BLaER1 (cell line): ENCODE data around the gene HIVEP3.

Experiments
- H3K27ac ChIP-seq: shearing (Covaris generic); formaldehyde crosslinking; 2 replicates; pipeline ENCODE4 v1.8.1; 2022
- H3K27me3 ChIP-seq: shearing (Covaris generic); formaldehyde crosslinking; 2 replicates; pipeline ENCODE4 v1.8.1; 2022
- H3K36me3 ChIP-seq: shearing (Covaris generic); formaldehyde crosslinking; 2 replicates; pipeline ENCODE4 v1.8.1; 2022
- H3K4me1 ChIP-seq: shearing (Covaris generic); formaldehyde crosslinking; 2 replicates; pipeline ENCODE4 v1.8.1; 2022
- H3K4me2 ChIP-seq: shearing (Covaris generic); formaldehyde crosslinking; 2 replicates; pipeline ENCODE4 v1.8.1; 2022
- H3K4me3 ChIP-seq: shearing (Covaris generic); formaldehyde crosslinking; 2 replicates; pipeline ENCODE4 v1.8.1; 2022
- H3K9ac ChIP-seq: shearing (Covaris generic); formaldehyde crosslinking; 2 replicates; pipeline ENCODE4 v1.8.1; 2022
- H3K9me3 ChIP-seq: shearing (Covaris generic); formaldehyde crosslinking; 2 replicates; pipeline ENCODE4 v1.8.1; 2022
- H4K20me1 ChIP-seq: shearing (Covaris generic); formaldehyde crosslinking; 2 replicates; pipeline ENCODE4 v1.8.1; 2022
- Cebpa-rat ChIP-seq: shearing (Covaris generic); IDR thresholded peaks from 2 replicates; pipeline ENCODE4 v1.8.1; 2022

HIVEP3 gene

DNA sequence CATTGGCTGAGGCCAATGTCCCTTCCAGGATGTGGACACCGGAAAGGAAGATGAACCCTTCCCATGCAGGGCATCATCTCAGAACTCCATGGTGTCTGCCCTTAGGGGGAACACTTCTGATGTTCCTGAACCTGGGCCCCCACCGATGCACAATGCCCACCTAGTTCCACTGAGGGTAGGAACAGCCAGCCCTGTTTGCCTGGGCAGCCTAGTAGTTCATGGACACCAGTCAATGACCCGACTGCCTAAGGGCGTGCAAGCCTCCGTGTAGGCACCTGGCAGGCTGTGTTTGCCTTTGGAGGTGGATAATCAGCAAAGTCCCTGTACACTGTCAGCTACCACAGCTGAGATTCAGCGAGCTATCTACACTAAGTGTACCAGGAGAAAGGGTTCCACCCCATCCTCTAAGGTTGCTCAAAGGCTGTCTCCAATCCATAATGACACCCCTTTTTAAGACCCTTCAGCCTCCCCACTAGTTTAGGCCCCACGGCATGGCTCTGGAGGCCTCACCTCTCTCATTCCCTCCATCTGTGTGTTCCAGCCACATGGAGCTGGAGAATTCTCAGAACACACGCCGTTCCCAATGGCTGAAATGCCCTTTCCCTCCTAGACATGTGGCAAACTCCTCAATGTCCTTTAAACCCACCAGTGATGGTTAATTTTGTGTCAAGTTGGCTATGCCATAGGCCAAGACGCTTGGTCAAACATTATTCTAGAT is 309.4 kb downstream of the HIVEP3 start:
- Histone ChIP-seq H3K36me3 (no peaks in the 10 kb centered on the region), H3K4me3 (no peak overlapping the region), H3K9ac (no peak overlapping the region), H3K27me3 (no peaks in the 10 kb centered on the region), H3K27ac (no peak overlapping the region), H3K9me3 (no peaks in the 10 kb centered on the region), H4K20me1 (no peaks in the 10 kb centered on the region), H3K4me2 (no peak overlapping the region), H3K4me1 (peaks cover 9% of the 10 kb centered on the region)
- TF ChIP-seq Cebpa-rat = no peak

GRCh38 chr1:41608211-41608610 is 310.5 kb downstream of the HIVEP3 start:
- Histone ChIP-seq H3K27ac (no peak overlapping the region), H4K20me1 (no peaks in the 10 kb centered on the region)

DNA sequence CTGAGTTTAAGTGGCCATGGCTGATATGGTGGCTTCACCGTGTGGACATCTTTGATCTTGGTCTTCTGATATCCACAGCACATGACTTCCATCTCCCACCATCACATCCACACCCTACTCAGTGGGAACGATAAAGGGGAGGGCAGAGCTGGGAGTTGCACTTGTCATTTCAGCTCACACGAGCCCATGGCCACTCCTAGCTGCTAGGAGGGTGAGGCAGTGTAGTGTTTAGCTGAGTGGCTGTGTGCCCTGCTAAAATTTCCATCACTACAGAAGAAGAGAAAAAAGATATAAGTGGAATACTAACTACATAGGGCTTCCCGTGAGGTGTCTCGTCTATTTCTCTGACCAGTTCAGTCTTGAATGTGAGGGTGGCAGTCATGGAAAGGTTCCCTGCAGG is 310.9 kb downstream of the HIVEP3 start:
- Histone ChIP-seq H4K20me1 (no peaks in the 10 kb centered on the region), H3K36me3 (no peaks in the 10 kb centered on the region), H3K4me2 (no peak overlapping the region), H3K4me1 (no peaks in the 10 kb centered on the region; the same call in 1 of the 2 replicates), H3K27ac (no peak overlapping the region), H3K9ac (no peak overlapping the region), H3K4me3 (no peak overlapping the region), H3K9me3 (no peaks in the 10 kb centered on the region), H3K27me3 (no peaks in the 10 kb centered on the region)
- TF ChIP-seq Cebpa-rat = no peak

More at GRCh38 chr1:41608211-41608610, 310.5 kb downstream of the HIVEP3 start:
- Histone ChIP-seq H3K4me2 (no peak overlapping the region), H3K9me3 (no peaks in the 10 kb centered on the region), H3K4me3 (no peak overlapping the region), H3K4me1 (no peaks in the 10 kb centered on the region; the same call in 1 of the 2 replicates), H3K9ac (no peak overlapping the region), H3K27me3 (no peaks in the 10 kb centered on the region), H3K36me3 (no peaks in the 10 kb centered on the region)
- TF ChIP-seq Cebpa-rat = no peak

- no peaks in the 10 kb centered on the region for H4K20me1 ChIP-seq
- no peak overlapping the region for H3K9ac ChIP-seq
- no peak overlapping the region for H3K27ac ChIP-seq
- H3K4me3 ChIP-seq = no peak overlapping the region
- H3K36me3 ChIP-seq = no peaks in the 10 kb centered on the region
- H3K27me3 ChIP-seq = no peaks in the 10 kb centered on the region
- no peak for TF ChIP-seq Cebpa-rat
- no peaks in the 10 kb centered on the region for H3K4me1 ChIP-seq
- no peak overlapping the region for H3K4me2 ChIP-seq
- H3K9me3 ChIP-seq = no peaks in the 10 kb centered on the region
Observed at GRCh38 chr1:41599912-41600311, 318.8 kb downstream of the HIVEP3 start.

DNA sequence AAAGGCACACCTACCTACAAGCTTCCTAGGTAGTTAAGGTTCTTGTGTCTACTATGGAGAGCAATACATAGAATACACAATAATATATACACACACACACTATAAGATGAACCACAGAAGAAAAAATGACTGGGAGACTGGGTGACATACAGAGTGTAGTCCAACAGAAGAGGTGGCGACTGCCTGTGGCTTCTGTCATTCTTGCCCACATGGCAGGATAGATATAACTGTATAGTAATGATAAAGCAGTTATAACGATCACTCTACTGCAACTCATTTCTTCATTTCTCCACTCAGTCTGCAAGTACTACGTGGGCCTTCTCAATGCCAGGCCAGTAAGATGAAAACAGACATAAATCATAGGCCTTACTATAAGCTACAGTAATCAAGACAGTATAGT is 320.4 kb downstream of the HIVEP3 start:
- no peaks in the 10 kb centered on the region for H3K9me3 ChIP-seq
- no peaks in the 10 kb centered on the region for H3K36me3 ChIP-seq
- H3K4me2 ChIP-seq = no peak overlapping the region
- H3K9ac ChIP-seq = no peak overlapping the region
- no peak overlapping the region for H3K4me3 ChIP-seq
- H3K4me1 ChIP-seq = no peaks in the 10 kb centered on the region
- no peak overlapping the region for H3K27ac ChIP-seq
- no peaks in the 10 kb centered on the region for H3K27me3 ChIP-seq
- no peaks in the 10 kb centered on the region for H4K20me1 ChIP-seq
- TF ChIP-seq Cebpa-rat = no peak

DNA sequence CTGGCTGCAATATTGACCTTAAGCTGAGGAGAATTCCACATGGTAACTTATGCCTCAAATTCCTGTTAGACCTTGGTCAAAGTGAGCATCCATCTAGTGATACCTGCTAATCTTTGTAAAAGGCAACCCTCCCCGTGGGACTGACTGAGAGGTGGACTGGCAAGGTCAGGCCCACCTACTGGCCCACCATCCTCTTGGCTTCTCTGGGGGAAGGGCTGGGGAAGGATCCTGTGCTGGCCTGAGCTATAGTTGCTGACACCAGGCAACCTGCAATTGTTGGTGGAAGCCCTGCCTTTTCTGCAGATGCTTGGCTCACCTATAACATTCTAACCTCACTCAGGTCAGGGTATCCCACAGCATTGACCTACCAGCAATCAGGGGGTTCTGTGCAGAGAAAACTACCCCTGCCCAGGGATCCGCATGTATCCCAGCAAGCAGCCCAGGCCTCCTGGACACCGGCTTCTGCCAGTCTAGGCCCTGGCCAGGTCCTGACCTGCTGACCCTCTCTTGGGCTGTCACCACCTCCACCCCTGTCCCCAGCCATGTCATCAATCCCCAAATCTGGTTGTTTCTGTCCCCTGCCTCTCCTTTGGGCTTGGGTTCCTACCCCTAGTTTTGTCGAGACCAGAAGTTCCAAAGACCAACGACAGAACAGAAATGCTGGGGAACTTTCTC is 326.1 kb downstream of the HIVEP3 start:
- H4K20me1 ChIP-seq = no peaks in the 10 kb centered on the region
- no peak overlapping the region for H3K27ac ChIP-seq

GRCh38 chr1:41591891-41592290 is 326.8 kb downstream of the HIVEP3 start:
- Histone ChIP-seq H3K27ac (no peak overlapping the region), H3K4me2 (no peak overlapping the region), H3K36me3 (no peaks in the 10 kb centered on the region), H3K4me3 (no peak overlapping the region), H4K20me1 (no peaks in the 10 kb centered on the region), H3K27me3 (no peaks in the 10 kb centered on the region), H3K4me1 (no peaks in the 10 kb centered on the region), H3K9ac (no peak overlapping the region), H3K9me3 (peaks cover 8% of the 10 kb centered on the region)
- no peak for TF ChIP-seq Cebpa-rat

More for the DNA sequence above, 326.1 kb downstream of the HIVEP3 start:
- Histone ChIP-seq H3K9ac (no peak overlapping the region), H3K27me3 (no peaks in the 10 kb centered on the region), H3K4me3 (no peak overlapping the region), H3K4me1 (no peaks in the 10 kb centered on the region), H3K4me2 (no peak overlapping the region), H3K36me3 (no peaks in the 10 kb centered on the region), H3K9me3 (peaks cover 8% of the 10 kb centered on the region)
- no peak for TF ChIP-seq Cebpa-rat

GRCh38 chr1:41590331-41590730 is 328.4 kb downstream of the HIVEP3 start:
- H3K4me3 ChIP-seq = no peak overlapping the region
- H3K4me1 ChIP-seq = no peaks in the 10 kb centered on the region
- no peak overlapping the region for H3K9ac ChIP-seq
- no peak for TF ChIP-seq Cebpa-rat
- H3K36me3 ChIP-seq = no peaks in the 10 kb centered on the region
- H3K4me2 ChIP-seq = no peak overlapping the region
- peaks cover 8% of the 10 kb centered on the region for H3K9me3 ChIP-seq
- H3K27me3 ChIP-seq = no peaks in the 10 kb centered on the region
- no peak overlapping the region for H3K27ac ChIP-seq
- H4K20me1 ChIP-seq = no peaks in the 10 kb centered on the region

DNA sequence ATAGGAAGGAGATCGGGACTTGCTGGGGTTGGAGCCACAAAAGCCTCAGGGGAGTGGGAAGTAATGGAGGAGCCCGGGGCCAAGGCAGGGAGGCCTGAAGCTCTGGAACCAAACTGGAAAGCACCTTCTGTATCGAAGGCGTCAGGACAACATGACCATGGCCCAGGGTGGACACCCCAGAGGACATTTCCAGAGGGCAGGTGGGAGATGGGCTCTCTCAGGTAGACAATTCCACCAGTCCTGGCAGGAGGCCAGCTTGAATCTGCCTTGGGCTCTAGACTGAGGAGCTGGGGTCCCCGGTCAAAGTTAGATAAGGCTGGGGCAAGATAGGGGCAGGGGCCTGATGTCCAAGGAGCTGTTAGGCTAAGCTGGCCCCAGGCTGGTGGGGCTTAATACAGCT is 329.3 kb downstream of the HIVEP3 start:
- H3K36me3 ChIP-seq = no peaks in the 10 kb centered on the region; the same call in 1 of the 2 replicates
- TF ChIP-seq Cebpa-rat = no peak
- no peak overlapping the region for H3K27ac ChIP-seq
- no peak overlapping the region for H3K4me2 ChIP-seq
- no peaks in the 10 kb centered on the region for H3K4me1 ChIP-seq
- H4K20me1 ChIP-seq = no peaks in the 10 kb centered on the region
- H3K27me3 ChIP-seq = no peaks in the 10 kb centered on the region
- H3K4me3 ChIP-seq = no peak overlapping the region
- H3K9me3 ChIP-seq = peaks cover 8% of the 10 kb centered on the region
- no peak overlapping the region for H3K9ac ChIP-seq

- no peaks in the 10 kb centered on the region; the same call in 1 of the 2 replicates for H3K36me3 ChIP-seq
- no peak overlapping the region for H3K27ac ChIP-seq
- no peak overlapping the region for H3K4me2 ChIP-seq
- H3K9ac ChIP-seq = no peak overlapping the region
- peaks cover 9% of the 10 kb centered on the region for H3K4me1 ChIP-seq
- no peak for TF ChIP-seq Cebpa-rat
- H3K27me3 ChIP-seq = no peaks in the 10 kb centered on the region
- no peaks in the 10 kb centered on the region for H4K20me1 ChIP-seq
- no peak overlapping the region for H3K4me3 ChIP-seq
- H3K9me3 ChIP-seq = peaks cover 8% of the 10 kb centered on the region
Observed at GRCh38 chr1:41588334-41588875, 330.3 kb downstream of the HIVEP3 start.
